Effector memory CD4-positive, alpha-beta T cell (primary cell): ENCODE measurements around the gene IGF2BP1.

Experiments used
- DNase-seq, 3 donors: peaks; one replicate each; pipeline ENCODE4 v3.0.0-alpha.2; 2020
- H3K27ac ChIP-seq: 2 replicates; pipeline ENCODE4 v1.7.0; 2013; ENCODE audit warnings: mild to moderate bottlenecking, low read length, moderate library complexity; ENCODE audit not compliant: insufficient read depth, poor library complexity, severe bottlenecking
- H3K27me3 ChIP-seq: replicated peaks from 2 replicates; pipeline ENCODE4 v1.7.0; 2013; ENCODE audit warnings: mild to moderate bottlenecking, low read length; ENCODE audit not compliant: insufficient read depth, control insufficient read depth, poor library complexity, severe bottlenecking
- H3K36me3 ChIP-seq: 2 replicates; pipeline ENCODE4 v1.7.0; 2013; ENCODE audit warnings: mild to moderate bottlenecking, low read length, moderate library complexity; ENCODE audit not compliant: control insufficient read depth, insufficient read depth
- H3K4me1 ChIP-seq: 2 replicates; pipeline ENCODE4 v1.7.0; 2013; ENCODE audit warnings: low read length, mild to moderate bottlenecking; ENCODE audit not compliant: control insufficient read depth, insufficient read depth, poor library complexity, severe bottlenecking
- H3K4me3 ChIP-seq: 2 replicates; pipeline ENCODE4 v1.7.0; 2013; ENCODE audit warnings: low read length, low read depth, mild to moderate bottlenecking; ENCODE audit not compliant: insufficient read depth, poor library complexity, severe bottlenecking
- H3K9me3 ChIP-seq: 2 replicates; pipeline ENCODE4 v1.7.0; 2013; ENCODE audit warnings: mild to moderate bottlenecking, low read length, moderate library complexity; ENCODE audit not compliant: control insufficient read depth
- total RNA-seq, 3 donors: gene quantifications; one replicate each; lab custom pipeline; 2026; lab: John Stamatoyannopoulos, UW

The IGF2BP1 gene
- total RNA-seq: 0 to 0.09 (median 0) reads per million in 3 donors

GRCh38 chr17:48997103-48997826, at the start of gene IGF2BP1:
TSS of gene IGF2BP1 (plus strand) at chr17:48997385. CDS start at chr17:48997746, 361 bp downstream.
- Histone ChIP-seq H3K27me3 (peaks cover 94% of the 10 kb centered on the region), H3K27ac (no peak within 1 kb of the TSS), H3K4me3 (peak within 1 kb of the TSS; percentile 35), H3K36me3 (no peaks in the 10 kb centered on the region), H3K4me1 (peaks cover 33% of the 10 kb centered on the region), H3K9me3 (no peaks in the 10 kb centered on the region)
- no peak for DNase-seq

GRCh38 chr17:48951572-48951971, 45.6 kb upstream of the IGF2BP1 start:
- no peak for DNase-seq
- Histone ChIP-seq H3K27me3 (peaks cover 6% of the 10 kb centered on the region), H3K36me3 (no peaks in the 10 kb centered on the region), H3K27ac (no peak overlapping the region), H3K4me3 (no peak overlapping the region), H3K4me1 (no peaks in the 10 kb centered on the region), H3K9me3 (no peaks in the 10 kb centered on the region)

GRCh38 chr17:48952904-48953303, 44.3 kb upstream of the IGF2BP1 start:
- no peaks in the 10 kb centered on the region for H3K9me3 ChIP-seq
- H3K4me1 ChIP-seq: no peaks in the 10 kb centered on the region
- no peak overlapping the region for H3K4me3 ChIP-seq
- no peaks in the 10 kb centered on the region for H3K36me3 ChIP-seq
- H3K27ac ChIP-seq: no peak overlapping the region
- H3K27me3 ChIP-seq: peaks cover 6% of the 10 kb centered on the region
- no peak for DNase-seq

GRCh38 chr17:48954300-48954755, 42.9 kb upstream of the IGF2BP1 start:
- Histone ChIP-seq H3K4me1 (no peaks in the 10 kb centered on the region), H3K27me3 (peaks cover 10% of the 10 kb centered on the region), H3K4me3 (no peak overlapping the region), H3K9me3 (no peaks in the 10 kb centered on the region), H3K27ac (no peak overlapping the region), H3K36me3 (no peaks in the 10 kb centered on the region)
- DNase-seq: no peak

- Histone ChIP-seq H3K36me3 (no peaks in the 10 kb centered on the region), H3K27ac (no peak overlapping the region), H3K4me1 (no peaks in the 10 kb centered on the region), H3K27me3 (peaks cover 22% of the 10 kb centered on the region), H3K4me3 (no peak overlapping the region), H3K9me3 (no peaks in the 10 kb centered on the region)
- DNase-seq: no peak
Measured at GRCh38 chr17:48960834-48961515, 36.2 kb upstream of the IGF2BP1 start.

- Histone ChIP-seq H3K27me3 (peaks cover 22% of the 10 kb centered on the region), H3K4me1 (no peaks in the 10 kb centered on the region), H3K4me3 (no peak overlapping the region), H3K36me3 (no peaks in the 10 kb centered on the region), H3K27ac (no peak overlapping the region), H3K9me3 (no peaks in the 10 kb centered on the region)
- no peak for DNase-seq
Measured at GRCh38 chr17:48961516-48962233, 35.5 kb upstream of the IGF2BP1 start.

GRCh38 chr17:48970224-48970623, 27.0 kb upstream of the IGF2BP1 start:
- Histone ChIP-seq H3K27me3 (peaks cover 7% of the 10 kb centered on the region), H3K4me3 (no peak overlapping the region), H3K4me1 (no peaks in the 10 kb centered on the region), H3K27ac (no peak overlapping the region), H3K36me3 (no peaks in the 10 kb centered on the region), H3K9me3 (no peaks in the 10 kb centered on the region)
- no peak for DNase-seq

- H3K27ac ChIP-seq: no peak overlapping the region
- peaks cover 7% of the 10 kb centered on the region for H3K27me3 ChIP-seq
- H3K4me3 ChIP-seq: no peak overlapping the region
- no peaks in the 10 kb centered on the region for H3K4me1 ChIP-seq
- H3K9me3 ChIP-seq: no peaks in the 10 kb centered on the region
- H3K36me3 ChIP-seq: no peaks in the 10 kb centered on the region
- no peak for DNase-seq
Measured at GRCh38 chr17:48970865-48971687, 26.1 kb upstream of the IGF2BP1 start.

- Histone ChIP-seq H3K4me1 (no peaks in the 10 kb centered on the region), H3K36me3 (no peaks in the 10 kb centered on the region), H3K27ac (no peak overlapping the region), H3K27me3 (peaks cover 7% of the 10 kb centered on the region), H3K9me3 (no peaks in the 10 kb centered on the region), H3K4me3 (no peak overlapping the region)
- DNase-seq: no peak
Measured at GRCh38 chr17:48972749-48973097, 24.5 kb upstream of the IGF2BP1 start.
